Measurements from ENCODE around the gene TTC31.
"Not testable (repeated sequence)": the region's sequence is repeated elsewhere in the genome, so short reads cannot be mapped to it uniquely, and the experiment has no call there.

Gene TTC31

DNA sequence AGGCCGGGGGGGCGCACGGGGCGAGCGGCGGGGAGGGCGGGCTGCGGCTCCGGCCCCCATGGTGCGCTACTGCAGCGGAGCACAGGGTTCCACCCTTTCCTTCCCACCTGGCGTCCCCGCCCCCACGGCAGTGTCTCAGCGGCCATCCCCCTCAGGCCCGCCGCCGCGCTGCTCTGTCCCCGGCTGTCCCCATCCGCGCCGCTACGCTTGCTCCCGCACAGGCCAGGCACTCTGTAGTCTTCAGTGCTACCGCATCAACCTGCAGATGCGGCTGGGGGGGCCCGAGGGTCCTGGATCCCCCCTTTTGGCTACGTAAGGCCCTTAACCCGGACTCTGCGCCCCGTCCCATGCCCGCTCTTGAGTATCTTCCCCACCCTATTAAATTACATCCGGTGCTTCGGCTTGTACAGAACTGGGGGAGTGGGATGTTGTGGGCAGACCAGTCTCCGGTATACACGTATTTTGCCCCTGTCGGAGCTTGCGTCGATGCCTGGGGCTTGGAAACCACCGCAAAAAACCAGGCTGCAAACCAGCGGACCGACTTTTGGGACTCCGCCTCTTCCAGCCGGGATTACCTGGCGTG is 25.2 kb upstream of the TTC31 start:
- peak; percentile 35 for DNase-seq

DNA sequence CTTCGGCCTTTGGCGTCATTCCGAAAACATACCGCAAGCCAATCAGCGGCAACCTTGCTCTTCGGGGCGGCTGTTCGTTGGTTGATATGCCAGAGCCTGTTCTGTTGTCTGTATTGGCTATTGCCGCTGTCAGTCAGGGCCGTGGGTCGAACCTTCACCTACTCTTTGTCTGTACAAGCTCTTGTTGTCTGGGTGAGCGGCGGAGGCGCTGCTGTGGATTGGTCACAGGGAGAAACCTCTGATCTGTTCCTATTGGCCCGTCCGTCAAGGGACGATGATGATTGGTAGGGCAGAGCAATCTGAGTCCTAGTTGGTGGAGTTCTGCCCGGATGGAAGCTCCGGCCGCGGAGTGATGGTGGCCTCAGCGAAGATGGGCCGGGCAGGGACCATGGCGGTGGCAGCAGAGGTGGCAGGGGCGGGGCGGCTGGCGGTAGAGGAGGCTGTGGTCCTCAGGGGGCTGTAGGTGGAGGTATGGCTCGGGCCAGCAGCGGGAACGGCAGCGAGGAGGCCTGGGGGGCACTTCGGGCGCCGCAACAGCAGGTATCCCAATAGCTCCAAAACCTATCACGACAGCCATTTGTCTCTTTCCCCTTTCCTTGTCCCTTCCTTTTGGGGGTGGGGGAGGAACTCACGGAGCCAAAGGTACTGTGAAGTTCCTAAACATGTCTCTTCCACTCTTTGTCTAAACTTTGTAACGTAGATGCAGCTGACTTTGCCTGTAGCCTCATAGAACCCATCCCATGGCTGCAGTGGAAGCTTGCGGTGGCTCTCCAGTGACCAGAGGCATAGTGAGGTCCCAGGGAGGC is 24.5 kb upstream of the TTC31 start, which contains the start of gene WBP1:
Gene WBP1 (plus strand): TSS at position 307 of the 806 bp plus-strand sequence. CDS start 165 bp downstream, at position 472.
- DNase-seq = peak; percentile 100

DNA sequence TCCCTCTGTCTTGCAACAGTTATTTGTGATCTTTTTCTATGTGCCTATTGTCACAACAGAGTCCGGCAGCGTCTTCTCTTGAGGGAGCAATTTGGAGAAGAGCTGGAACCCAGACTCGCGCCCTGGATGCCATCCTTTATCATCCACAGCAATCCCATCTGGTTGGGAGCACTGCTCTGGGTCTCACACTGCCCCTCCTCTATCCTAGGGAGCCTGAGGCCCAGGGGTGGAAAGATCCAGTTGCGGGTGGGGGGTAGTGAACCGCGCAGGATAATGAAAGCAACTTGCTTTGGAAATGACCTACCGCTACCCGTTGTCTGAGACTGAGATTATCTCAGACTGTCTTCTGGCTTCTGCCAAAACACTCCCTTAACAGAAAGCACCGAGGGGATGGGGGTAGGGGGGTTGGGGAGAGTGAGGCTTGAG is 23.9 kb upstream of the TTC31 start:
- no peak for DNase-seq

DNA sequence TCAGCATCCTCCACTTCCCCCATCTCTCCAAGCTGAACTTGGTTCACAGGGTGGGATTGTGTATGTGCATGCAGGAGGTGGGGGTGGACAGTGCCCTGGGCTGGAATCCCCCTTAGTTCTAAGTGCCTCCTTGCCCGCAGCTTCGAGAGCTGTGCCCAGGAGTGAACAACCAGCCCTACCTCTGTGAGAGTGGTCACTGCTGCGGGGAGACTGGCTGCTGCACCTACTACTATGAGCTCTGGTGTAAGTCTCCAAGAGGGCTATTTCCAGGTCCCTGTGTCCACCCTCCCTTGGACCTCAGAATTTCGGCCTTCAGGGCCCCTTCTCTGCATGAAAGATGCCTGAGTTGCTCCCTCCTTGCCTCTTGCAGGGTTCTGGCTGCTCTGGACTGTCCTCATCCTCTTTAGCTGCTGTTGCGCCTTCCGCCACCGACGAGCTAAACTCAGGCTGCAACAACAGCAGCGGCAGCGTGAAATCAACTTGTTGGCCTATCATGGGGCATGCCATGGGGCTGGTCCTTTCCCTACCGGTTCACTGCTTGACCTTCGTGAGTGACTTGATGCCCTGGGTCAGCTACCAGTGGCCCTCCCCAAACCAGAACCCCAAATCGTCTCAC is 23.3 kb upstream of the TTC31 start:
- DNase-seq = not testable (repeated sequence)

DNA sequence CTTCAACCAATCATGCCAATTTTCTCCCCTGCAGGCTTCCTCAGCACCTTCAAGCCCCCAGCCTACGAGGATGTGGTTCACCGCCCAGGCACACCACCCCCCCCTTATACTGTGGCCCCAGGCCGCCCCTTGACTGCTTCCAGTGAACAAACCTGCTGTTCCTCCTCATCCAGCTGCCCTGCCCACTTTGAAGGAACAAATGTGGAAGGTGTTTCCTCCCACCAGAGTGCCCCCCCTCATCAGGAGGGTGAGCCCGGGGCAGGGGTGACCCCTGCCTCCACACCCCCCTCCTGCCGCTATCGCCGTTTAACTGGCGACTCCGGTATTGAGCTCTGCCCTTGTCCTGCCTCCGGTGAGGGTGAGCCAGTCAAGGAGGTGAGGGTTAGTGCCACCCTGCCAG is 22.7 kb upstream of the TTC31 start:
- DNase-seq = not testable (repeated sequence)

DNA sequence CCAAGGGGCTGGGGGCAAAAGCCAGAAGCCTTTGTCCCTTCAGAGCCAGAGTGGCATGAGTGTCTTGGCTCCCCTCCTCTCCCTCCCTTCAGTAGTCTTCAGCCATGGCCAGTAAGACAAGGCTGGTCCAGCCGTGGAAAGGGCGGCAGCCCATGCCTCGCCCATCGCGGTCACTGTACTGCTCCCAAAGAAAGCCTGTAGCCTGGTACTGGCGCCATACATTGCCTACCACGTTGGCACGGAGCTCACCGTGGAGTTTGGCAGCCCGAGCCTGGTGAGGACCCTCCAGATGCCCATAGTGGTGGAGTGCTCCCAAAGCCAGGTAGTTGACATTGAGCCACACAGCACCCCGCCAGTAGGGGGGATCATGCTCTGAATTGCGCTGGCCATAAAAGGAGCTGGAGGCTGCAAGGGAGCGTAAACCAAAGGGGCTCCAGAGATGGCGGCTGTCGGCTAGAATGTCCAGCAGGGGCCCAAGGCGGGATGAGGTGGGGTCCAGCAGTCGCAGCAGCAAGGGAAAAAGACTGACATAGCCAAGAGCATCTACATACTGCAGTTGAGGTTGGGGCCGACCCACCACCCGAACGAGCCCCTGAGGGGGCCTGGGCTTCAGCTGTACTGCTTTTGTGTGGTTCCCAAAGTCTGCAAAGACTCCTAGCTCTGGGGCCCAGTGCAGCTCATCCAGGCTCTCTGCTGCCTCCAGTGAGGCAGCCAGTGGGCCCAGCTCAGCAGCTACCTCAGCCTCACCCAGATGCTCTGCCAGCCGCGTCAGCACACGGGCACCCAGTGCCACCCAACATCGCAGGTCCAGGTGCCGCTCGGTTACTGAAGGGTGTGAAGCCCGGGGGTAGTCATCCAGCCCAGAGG is 21.5 kb upstream of the TTC31 start:
- DNase-seq = no peak

DNA sequence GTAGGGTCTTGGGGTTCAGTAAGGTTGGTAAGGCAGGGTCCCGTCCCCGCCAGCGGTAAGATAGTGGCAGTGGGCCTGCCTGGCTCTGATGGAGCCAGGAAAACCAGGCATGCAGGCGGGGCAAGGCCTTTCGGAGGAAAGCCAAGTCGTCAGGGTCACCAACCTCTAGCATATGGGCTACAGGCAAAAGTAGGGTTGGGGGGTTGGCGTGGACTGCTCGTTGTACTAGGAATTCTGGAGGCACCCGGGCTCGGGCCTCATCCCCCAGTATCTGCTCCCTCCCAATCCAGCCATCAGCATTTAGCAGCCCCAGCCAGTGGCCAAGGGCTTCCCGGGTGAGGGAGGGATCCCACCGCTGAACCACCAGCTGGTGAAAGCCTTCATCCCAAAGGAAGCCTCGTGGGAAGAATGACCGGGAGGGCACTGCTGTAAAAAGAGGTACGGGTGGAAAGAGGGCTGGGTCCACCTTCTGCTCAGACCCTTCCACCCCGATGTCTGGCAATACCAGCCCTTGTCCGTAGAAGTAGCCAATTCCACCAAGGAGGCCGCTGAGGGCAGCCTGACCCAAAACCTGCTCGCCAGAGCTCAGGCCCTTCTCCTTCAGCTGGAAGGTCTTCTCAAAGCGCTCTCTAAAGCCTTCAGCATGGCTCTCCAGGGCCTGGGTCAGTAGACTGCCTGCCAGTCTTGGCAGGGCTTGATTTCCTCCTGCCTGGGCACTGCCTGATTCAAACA is 20.7 kb upstream of the TTC31 start:
- DNase-seq = no peak

DNA sequence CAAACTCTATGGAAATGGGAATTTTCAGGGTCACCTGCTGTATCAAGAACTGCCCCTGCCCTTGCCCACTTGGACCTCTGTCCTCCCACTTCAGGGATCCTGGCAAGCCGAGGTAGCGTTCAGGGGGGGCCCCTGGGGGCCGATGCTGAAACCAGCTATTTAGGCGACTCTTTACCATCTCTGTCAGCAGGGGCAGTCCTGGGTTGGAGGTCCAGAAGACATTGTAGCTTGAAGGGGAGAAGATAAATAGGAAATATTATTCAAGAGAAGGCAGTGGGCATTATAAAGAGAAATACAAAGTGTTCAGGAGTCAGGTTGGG is 20.1 kb upstream of the TTC31 start:
- no peak for DNase-seq

DNA sequence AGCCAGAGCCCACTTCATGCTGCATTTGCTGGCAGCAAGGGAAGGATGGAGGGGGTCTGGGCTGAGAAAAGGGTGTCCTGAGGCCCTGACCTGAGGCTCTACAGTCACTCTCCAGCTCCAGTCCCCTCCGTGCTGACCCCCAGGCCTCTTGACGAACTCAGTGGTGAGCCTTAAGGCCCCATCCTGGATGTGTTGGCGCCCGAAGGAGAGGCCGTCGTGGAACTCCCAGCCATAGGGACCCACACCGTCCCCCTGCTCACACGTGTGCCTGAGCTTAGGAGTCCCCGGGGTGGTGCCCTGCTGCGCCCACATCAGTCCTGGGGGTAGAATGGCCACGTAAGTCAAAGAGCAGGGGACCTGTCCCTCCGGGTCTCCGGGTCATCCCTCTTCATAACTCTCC is 18.5 kb upstream of the TTC31 start:
- DNase-seq = no peak

DNA sequence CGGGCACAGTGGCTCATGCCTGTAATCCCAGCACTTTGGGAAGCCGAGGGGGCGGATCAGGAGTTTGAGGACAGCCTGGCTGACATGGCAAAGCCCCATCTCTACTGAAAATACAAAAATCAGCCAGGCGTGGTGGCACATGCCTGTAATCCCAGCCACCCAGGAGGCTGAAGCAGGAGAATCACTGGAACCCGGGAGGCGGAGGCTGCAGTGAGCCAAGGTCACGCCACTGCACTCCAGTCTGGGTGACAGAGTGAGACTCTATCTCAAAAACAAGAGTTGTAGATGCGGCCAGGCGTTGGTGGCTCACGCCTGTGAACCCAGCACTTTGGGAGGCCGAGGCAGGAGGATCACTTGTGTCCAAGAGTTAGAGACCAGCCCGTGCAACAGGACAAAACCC is 12.1 kb upstream of the TTC31 start:
- DNase-seq = not testable (repeated sequence)

DNA sequence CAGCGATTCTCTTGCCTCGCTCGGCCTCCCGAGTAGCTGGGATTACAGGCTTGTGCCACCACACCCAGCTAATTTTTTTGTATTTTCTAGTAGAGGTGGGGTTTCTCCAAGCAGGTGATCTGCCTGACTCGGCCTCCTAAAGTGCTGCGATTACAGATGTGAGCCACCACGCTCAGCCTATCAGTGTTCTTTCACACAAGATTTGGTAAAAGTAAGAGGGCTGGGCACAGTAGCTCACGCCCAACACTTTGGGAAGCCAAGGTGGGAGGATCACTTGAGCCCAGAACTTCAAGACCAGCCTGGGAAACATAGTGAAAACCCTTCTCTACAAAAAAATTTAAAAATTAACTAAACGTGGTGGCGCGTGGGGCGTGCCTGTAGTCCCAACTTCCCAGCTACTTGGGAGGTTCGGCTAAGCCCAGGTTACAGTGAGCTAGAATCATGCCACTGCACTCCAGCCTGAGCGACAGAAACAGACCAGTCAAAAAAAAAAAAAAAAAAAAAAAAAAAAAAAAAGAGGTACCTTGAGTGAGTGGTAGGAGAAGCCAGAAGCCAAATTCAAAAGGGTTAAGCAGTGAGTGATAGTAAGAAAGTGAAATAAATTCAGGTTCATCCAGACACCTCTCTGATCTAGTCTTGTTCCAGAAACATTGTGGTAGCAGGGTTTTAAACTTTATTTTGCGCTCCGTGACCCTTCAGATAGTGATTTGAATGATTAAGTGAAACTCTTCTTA is 11.4 kb upstream of the TTC31 start:
- no peak for DNase-seq

DNA sequence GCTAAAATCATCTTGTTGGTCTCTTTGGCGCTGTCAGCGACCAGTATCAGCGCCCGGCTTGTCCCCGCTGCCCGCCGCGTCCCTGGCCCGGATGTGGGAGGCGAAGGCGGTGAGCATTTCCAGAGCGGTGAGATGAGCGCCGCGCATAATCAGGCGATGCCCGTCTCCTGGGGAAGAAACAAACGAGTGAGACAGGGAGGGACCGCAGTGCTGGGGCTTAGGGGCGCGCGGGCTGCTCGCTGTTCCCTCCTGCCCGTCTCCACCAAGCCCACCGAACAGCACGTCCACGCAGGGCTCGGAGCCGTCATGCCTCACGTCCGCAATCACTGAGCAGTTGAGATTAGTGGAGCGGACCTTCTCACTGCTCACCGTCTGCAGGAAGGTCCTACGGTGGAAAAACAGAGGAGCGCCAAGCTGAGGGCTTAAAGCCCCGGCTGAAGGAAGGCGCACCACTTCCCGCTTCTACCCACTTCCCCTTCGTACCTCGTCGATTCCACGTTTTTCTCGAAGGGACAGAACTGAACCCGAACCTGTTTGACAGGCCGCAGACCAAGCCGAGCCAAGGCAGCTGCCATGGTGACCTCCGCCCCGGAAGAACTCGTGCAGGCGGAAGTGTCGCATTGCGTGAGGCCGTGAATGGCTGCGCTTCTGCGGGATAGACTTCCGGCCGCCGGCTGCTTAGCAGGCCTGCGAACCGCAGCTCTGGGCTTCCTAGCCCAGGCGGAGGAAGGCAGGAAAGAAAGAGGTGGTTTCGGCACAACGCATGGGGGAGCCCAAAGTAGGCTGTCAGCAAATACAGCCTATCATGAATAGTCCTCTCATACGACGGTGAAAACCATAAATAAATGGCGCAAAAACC is 10.6 kb upstream of the TTC31 start, which contains the start of gene MRPL53:
Gene MRPL53 (minus strand): TSS at position 595 of the 859 bp plus-strand sequence. CDS start 20 bp downstream, at position 575.
- DNase-seq = peak; percentile 94

DNA sequence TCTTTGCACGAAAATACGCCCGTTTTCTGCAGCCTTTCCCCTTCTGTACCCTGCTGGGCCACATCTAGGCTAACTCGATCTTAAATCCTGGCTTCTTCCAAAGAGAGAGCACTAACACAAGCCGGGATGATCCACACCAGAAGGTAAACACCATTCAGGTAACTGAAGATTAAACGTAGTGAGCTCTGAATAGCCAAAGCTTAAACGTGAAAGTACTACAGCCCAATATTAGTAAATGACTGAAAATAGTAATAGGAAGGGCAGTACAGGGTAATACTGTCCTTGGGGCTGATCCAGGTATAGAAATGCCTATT is 10.0 kb upstream of the TTC31 start:
- DNase-seq = no peak

DNA sequence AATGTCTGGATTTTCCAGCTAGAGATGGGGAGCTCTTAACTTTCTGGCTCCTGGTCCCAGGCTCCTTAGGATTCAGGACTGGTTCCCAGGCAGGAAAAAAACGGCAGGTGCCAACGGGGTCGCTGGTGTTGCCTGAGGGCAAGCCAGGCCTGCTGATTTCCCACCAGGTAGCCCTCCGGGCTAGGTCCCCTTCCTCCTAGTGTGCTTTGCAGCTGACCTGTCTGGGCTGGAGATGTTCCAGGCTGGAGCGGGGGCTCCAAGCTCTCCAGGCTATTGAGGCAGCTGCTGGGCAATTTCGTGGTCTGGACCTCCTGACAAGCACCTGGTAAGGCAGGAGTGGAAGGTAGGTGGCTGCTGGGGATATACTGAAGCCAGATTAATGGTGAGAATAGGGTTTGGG is 8.4 kb upstream of the TTC31 start:
- no peak for DNase-seq

DNA sequence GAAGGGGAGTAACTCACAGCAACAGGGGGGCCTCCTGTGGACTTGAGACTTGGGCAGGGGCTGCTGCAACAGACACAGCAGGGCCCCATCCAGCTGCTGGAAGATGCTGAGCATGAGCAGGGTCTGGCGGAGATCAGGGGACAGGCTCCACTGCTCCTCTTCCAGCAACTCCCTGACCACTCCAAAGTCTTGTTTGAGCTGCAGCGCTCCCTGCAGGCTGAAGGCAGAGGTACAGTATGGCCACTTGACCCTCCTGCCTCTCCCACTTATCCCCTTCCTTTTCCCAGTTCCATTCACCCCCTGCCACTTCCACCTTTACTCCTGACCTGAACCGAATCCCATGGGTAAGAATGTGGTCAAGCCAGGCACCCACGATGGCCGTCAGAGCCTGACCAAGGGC is 8.0 kb upstream of the TTC31 start:
- DNase-seq = no peak

DNA sequence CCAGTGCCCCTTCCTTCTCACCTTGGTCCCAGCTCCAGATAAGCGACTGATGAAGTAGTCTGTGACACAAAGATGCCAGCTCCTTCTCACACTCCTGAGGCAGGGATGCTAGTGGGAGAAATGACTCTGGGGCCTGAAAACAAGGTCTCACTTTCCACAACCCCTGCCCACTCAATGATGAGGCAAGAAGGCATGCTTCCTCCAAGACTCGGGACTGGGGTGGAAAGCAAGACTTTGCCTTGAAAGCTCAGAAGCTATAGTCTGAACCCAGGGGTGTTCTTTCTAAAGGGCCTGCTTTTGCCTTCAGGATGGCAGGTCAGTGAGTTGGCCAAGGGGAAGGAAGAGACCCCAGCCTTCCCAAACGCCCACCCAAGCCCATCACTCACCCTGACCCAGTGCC is 1.4 kb upstream of the TTC31 start:
- DNase-seq = no peak

DNA sequence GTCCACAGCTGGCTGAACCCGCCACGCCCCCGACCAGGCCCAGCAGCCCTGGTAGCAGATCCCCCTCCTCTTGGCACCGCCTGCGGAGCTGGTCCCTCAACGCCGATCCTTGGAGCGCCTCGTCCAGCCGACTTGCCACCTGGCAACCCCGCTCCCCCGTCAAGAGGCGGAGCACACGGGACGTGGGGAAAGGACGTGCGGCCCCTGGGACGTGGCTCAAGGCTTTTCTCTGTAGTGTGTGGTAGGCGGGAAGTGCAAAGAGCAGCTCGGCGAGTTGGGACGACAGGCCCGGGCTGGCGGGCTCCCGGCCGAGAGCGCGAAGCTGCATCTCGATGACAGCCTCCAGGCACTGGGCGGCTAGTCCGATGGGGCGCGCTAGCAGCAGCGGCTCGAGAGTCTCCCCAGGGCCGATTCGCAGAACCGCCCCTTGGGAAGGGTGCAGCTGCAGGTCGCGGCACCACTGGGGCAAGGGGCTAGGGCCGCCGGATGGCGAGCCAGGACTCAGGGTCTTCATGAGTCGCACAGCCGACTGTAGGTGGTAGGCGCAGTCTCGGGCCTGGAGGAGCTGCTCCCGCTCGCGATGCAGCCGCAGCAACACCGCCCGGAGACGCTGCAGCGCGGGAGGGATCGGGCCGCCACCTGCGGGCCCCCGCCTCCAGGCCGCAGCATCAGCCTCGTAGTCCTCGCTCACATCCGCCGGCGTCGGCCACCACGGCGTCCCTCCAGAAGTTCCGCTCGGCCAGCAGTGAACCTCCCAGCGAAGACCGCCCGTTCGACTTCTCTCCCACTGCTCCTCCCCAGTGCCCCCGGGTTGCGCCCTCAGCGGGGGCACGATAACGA is 700 bp upstream of the TTC31 start:
- DNase-seq = no peak

DNA sequence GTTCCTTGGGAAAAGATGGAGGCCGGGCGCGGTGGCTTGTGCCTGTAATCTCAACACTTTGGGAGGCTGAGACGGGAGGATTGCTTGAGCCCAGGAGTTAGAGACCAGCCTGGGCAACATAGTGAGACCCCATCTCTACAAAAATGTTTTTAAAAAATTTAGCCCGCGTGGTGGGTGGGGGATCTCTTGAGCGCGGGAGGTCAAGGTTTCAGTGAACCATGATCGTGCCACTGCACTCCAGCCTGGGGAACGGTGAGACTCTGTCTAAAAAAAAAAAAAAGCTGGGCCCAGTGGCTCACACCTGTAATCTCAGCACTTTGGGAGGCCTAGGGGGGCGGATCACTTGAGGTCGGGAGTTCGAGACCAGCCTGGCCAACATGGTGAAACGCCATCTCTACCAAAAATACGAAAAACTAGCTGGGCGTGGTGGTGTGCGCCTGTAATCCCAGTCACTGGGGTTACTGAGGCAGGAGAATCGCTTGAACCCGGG is 839 bp downstream of the TTC31 start:
- DNase-seq = not testable (repeated sequence)

DNA sequence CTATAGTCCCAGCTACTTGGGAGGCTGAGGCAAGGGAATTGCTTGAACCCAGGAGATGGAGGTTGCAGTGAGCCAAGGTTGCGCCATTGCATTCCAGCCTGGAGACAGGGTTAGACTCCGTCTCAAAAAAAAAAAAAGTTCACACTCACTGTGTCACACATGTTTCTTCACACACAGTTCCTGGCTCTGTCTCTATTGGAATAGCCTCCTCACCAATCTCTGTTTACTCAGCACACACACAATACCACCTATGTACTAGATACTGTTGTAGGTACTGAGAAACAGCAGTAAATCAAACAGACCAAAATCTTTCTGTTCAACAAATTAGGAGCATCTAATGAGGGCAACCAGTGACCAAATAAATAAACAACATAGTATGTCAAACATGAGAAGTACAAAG is 3.3 kb downstream of the TTC31 start:
- DNase-seq = no peak
